SK-N-SH (cell line): ENCODE measurements around the gene GATA3. TPM values are rescaled to one million over a fixed set of nuclear protein-coding genes. Genes with fewer than 3 reads are reported as not detected.

Experiments used
- CTCF ChIA-PET: fragments of 300-600, 350-600 bp; formaldehyde crosslinking; extraction: SDS; loops from one replicate; lab custom pipeline; 2021; lab: Yijun Ruan, JAX
- POLR2A ChIA-PET: fragments of 350-600 bp; sonication (Branson Sonifier 250); formaldehyde crosslinking; extraction: SDS; loops from one replicate; lab custom pipeline; 2020; ENCODE audit warnings: antibody characterized with exemption, inconsistent platforms; lab: Yijun Ruan, JAX
- DNase-seq: peaks from one replicate; pipeline ENCODE4 v3.0.0; 2012
- H2AFZ ChIP-seq: fragments of 200-600 bp; sonication (generic); 2 replicates; pipeline ENCODE4 v1.8.1; 2016; ENCODE audit warnings: antibody characterized with exemption, mild to moderate bottlenecking, low read depth
- H3F3A ChIP-seq: fragments of 200-600 bp; sonication (generic); replicated peaks from 2 replicates; pipeline ENCODE3; 2016; ENCODE audit warnings: antibody characterized with exemption, mild to moderate bottlenecking; ENCODE audit not compliant: insufficient read depth
- H3K27ac ChIP-seq, 2 experiments: fragments of 200-500 bp in 1 of 2; fragments of 200-600 bp in 1 of 2; sonication (Bioruptor generic) in 1 of 2; sonication (generic), shearing (Covaris generic) in 1 of 2; 2 replicates each; pipeline versions ENCODE4 v1.5.1 to v1.6.1; 2014 to 2016; ENCODE audit warnings: low read depth in 2 of 2, inconsistent platforms in 1 of 2, low read length in 1 of 2, mild to moderate bottlenecking in 1 of 2, mixed read lengths in 1 of 2
- H3K27me3 ChIP-seq: fragments of 200-600 bp; sonication (generic), shearing (Covaris generic); 2 replicates; pipeline ENCODE4 v1.6.1; 2016; ENCODE audit warnings: mixed run types; ENCODE audit not compliant: insufficient read depth
- H3K36me3 ChIP-seq, 2 experiments: fragments of 200-500 bp in 1 of 2; fragments of 200-600 bp in 1 of 2; sonication (Bioruptor generic) in 1 of 2; sonication (generic) in 1 of 2; replicated peaks in 1 of 2; 2 replicates each; pipeline versions ENCODE3 to v1.5.1; 2014 to 2016; ENCODE audit warnings: low read length in 1 of 2, mild to moderate bottlenecking in 1 of 2; ENCODE audit not compliant: insufficient read depth in 2 of 2, control insufficient read depth in 1 of 2
- H3K4me1 ChIP-seq, 2 experiments: fragments of 200-500 bp in 1 of 2; fragments of 200-600 bp in 1 of 2; sonication (Bioruptor generic) in 1 of 2; sonication (generic), shearing (Covaris generic) in 1 of 2; 2 replicates each; pipeline versions ENCODE4 v1.5.1 to v1.6.1; 2014 to 2016; ENCODE audit warnings: low read depth in 1 of 2, low read length in 1 of 2, mixed run types in 1 of 2; ENCODE audit not compliant: insufficient read depth in 2 of 2, control insufficient read depth in 1 of 2
- H3K4me2 ChIP-seq: fragments of 200-600 bp; sonication (generic), shearing (Covaris generic); 2 replicates; pipeline ENCODE4 v1.6.1; 2017; ENCODE audit warnings: mixed run types
- H3K4me3 ChIP-seq, 2 experiments: fragments of 200-500 bp in 1 of 2; fragments of 200-600 bp in 1 of 2; sonication (Bioruptor generic) in 1 of 2; sonication (generic), shearing (Covaris generic) in 1 of 2; 2 replicates each; pipeline versions ENCODE4 v1.5.1 to v1.8.1; 2014 to 2016; ENCODE audit warnings: low read depth in 2 of 2, inconsistent platforms in 1 of 2, low read length in 1 of 2, mild to moderate bottlenecking in 1 of 2, mixed read lengths in 1 of 2, moderate library complexity in 1 of 2
- H3K79me2 ChIP-seq: fragments of 200-600 bp; sonication (generic); 2 replicates; pipeline ENCODE4 v1.8.1; 2017; ENCODE audit warnings: mild to moderate bottlenecking; ENCODE audit not compliant: insufficient read depth
- H3K9ac ChIP-seq: fragments of 200-600 bp; sonication (generic); 2 replicates; pipeline ENCODE4 v1.6.1; 2017; ENCODE audit warnings: mixed run types
- H3K9me2 ChIP-seq: fragments of 200-600 bp; sonication (generic); 2 replicates; pipeline ENCODE4 v1.6.1; 2017; ENCODE audit warnings: mixed run types
- H3K9me3 ChIP-seq: fragments of 200-600 bp; sonication (generic); 2 replicates; pipeline ENCODE4 v1.6.1; 2017; ENCODE audit warnings: mixed run types, mild to moderate bottlenecking, moderate library complexity
- H4K20me1 ChIP-seq: fragments of 200-600 bp; sonication (generic); 2 replicates; pipeline ENCODE4 v1.6.1; 2017; ENCODE audit warnings: mild to moderate bottlenecking, mixed run types; ENCODE audit not compliant: insufficient read depth
- CHD2 ChIP-seq: fragments of 150-350 bp; IDR thresholded peaks from 2 replicates; pipeline ENCODE4 v1.6.1; 2018; ENCODE audit warnings: low read length; ENCODE audit not compliant: partially characterized antibody
- ELF1 ChIP-seq: IDR thresholded peaks from 2 replicates; pipeline ENCODE4 v1.4.0; 2012
- FOXJ3 ChIP-seq: sonication (generic); formaldehyde crosslinking; IDR thresholded peaks from 2 replicates; pipeline ENCODE4 v1.5.1; 2020; ENCODE audit warnings: mild to moderate bottlenecking, missing genetic modification reagents
- JUND ChIP-seq: IDR thresholded peaks from 2 replicates; pipeline ENCODE4 v1.4.0; 2012
- MEF2A ChIP-seq: IDR thresholded peaks from 2 replicates; pipeline ENCODE4 v1.4.0; 2012; ENCODE audit warnings: low read depth, borderline replicate concordance
- MXI1 ChIP-seq: IDR thresholded peaks from 2 replicates; pipeline ENCODE4 v1.6.1; 2012; ENCODE audit warnings: mild to moderate bottlenecking, low read depth, low read length, improper control_type of control experiment
- POLR2AphosphoS5 ChIP-seq: IDR thresholded peaks from 2 replicates; pipeline ENCODE4 v1.6.1; 2012; ENCODE audit warnings: low read depth, low read length
- RAD21 ChIP-seq: IDR thresholded peaks from 2 replicates; pipeline ENCODE4 v1.6.1; 2012; ENCODE audit warnings: mild to moderate bottlenecking, low read length
- SMC3 ChIP-seq: IDR thresholded peaks from 2 replicates; pipeline ENCODE4 v1.6.1; 2012; ENCODE audit warnings: low read depth, low read length, improper control_type of control experiment
- TCF12 ChIP-seq: IDR thresholded peaks from 2 replicates; pipeline ENCODE4 v1.4.0; 2012
- TEAD4 ChIP-seq: IDR thresholded peaks from 2 replicates; pipeline ENCODE4 v1.4.0; 2012; ENCODE audit warnings: mild to moderate bottlenecking, borderline replicate concordance; ENCODE audit not compliant: insufficient read depth
- YY1 ChIP-seq: IDR thresholded peaks from 2 replicates; pipeline ENCODE4 v1.4.0; 2012; ENCODE audit warnings: low read depth, mild to moderate bottlenecking
- WGBS: methylation state at CpG from one replicate; pipeline ENCODE4 v1.1.6; 2017; ENCODE audit warnings: low lambda C conversion rate; 5-methylcytosine and 5-hydroxymethylcytosine counted together
- polyA plus RNA-seq, 3 experiments: library from polyadenylated mRNA; depleted of rRNA; stranded (reverse); fragments of >200 nt; gene quantifications; 2 replicates each; pipeline ENCODE4 v1.2.3, GENCODE V29; 2012
- TF ChIP-seq, protein P1 (sequence below): IDR thresholded peaks from 2 replicates; pipeline ENCODE4 v1.4.0; 2012; ENCODE audit warnings: low read depth, borderline replicate concordance
- TF ChIP-seq, protein P2 (sequence below): IDR thresholded peaks from 2 replicates; pipeline ENCODE4 v1.6.1; 2012; ENCODE audit warnings: mild to moderate bottlenecking, low read depth, low read length, moderate library complexity
- TF ChIP-seq, protein P3 (sequence below): IDR thresholded peaks from 2 replicates; pipeline ENCODE4; 2012

Gene GATA3
- polyA plus RNA-seq, 1 of the 3 experiments (the other 2 are of a cell fraction): 14.3 TPM

DNA sequence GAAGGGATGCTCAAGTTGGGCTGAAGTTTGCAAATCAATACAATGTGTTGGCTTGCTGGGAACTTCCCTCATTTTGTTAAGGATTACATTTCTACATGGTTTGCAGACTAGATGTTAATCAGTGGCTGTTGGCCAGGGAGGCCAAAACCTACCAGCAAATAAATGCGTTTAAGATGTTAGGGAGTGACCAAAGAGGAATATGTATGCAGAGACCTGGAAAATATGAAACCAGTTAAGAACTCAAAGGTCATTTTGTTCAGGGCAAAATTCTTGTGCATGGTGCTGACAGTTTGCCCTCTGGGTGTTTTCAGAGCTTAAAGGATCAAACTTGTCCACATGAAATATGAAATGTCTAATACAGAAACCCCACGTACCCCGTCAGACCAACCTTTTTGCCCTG lies 30.3 kb downstream of the GATA3 start:
- Histone ChIP-seq H3F3A (no peaks in the 10 kb centered on the region), H3K36me3 (peaks cover 0 to 6% of the 10 kb centered on the region in 2 experiments), H4K20me1 (no peaks in the 10 kb centered on the region), H2AFZ (no peak overlapping the region), H3K9me2 (no peaks in the 10 kb centered on the region), H3K4me1 (peaks cover 0 to 2% of the 10 kb centered on the region in 2 experiments; a peak in 1 of 4 replicates), H3K79me2 (no peaks in the 10 kb centered on the region), H3K4me3 (no peak overlapping the region), H3K4me2 (no peak overlapping the region)
- CTCF ChIA-PET: no interaction called here
- 60% methylated on average over 3 of the region's 3 CpGs for WGBS
- no peak for DNase-seq
- POLR2A ChIA-PET: no interaction called here
- no peak for TF ChIP-seq ELF1
- peak; percentile 36; the same call in 1 of the 2 replicates for TF ChIP-seq TCF12
- TF ChIP-seq, all 33 proteins: peak for 1
- Histone ChIP-seq H3K27me3 (no peaks in the 10 kb centered on the region), H3K27ac (no peak overlapping the region), H3K9me3 (no peaks in the 10 kb centered on the region), H3K9ac (no peak overlapping the region)

DNA sequence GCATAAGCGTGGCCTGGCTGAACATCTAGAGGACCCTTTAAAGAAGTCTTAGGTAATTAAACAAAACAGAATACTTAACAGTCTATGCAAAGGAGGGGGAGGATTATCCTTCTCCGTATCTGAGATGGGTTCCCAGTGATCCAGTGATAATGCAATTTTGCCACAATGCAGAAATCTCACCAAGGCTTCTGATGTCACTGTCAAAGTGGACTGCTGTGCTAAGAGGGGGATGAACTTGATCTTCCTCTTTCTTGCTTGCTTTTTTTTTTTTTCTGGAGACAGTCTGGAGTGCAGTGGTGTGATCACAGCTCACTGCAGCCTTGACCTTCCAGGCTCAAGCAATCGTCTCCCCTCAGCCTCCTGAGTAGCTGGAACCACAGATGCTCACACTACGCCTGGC lies 30.8 kb downstream of the GATA3 start:
- no peaks in the 10 kb centered on the region for H4K20me1 ChIP-seq
- H3K9ac ChIP-seq: no peak overlapping the region
- H3K4me1 ChIP-seq: peaks cover 0 to 2% of the 10 kb centered on the region in 2 experiments; a peak in 1 of 4 replicates
- H3F3A ChIP-seq: no peaks in the 10 kb centered on the region
- peaks cover 0 to 6% of the 10 kb centered on the region in 2 experiments for H3K36me3 ChIP-seq
- no peak overlapping the region for H2AFZ ChIP-seq
- CTCF ChIA-PET: no interaction called here
- WGBS: 92% methylated on average over 4 of the region's 4 CpGs
- DNase-seq: no peak
- no peaks in the 10 kb centered on the region for H3K9me2 ChIP-seq
- no peak overlapping the region for H3K4me2 ChIP-seq
- POLR2A ChIA-PET: no interaction called here
- H3K9me3 ChIP-seq: no peaks in the 10 kb centered on the region
- H3K27ac ChIP-seq: no peak overlapping the region
- no peak for TF ChIP-seq TEAD4
- no peak for TF ChIP-seq RAD21
- no peak for TF ChIP-seq POLR2AphosphoS5
- H3K4me3 ChIP-seq: no peak overlapping the region
- H3K79me2 ChIP-seq: no peaks in the 10 kb centered on the region
- H3K27me3 ChIP-seq: no peaks in the 10 kb centered on the region

DNA sequence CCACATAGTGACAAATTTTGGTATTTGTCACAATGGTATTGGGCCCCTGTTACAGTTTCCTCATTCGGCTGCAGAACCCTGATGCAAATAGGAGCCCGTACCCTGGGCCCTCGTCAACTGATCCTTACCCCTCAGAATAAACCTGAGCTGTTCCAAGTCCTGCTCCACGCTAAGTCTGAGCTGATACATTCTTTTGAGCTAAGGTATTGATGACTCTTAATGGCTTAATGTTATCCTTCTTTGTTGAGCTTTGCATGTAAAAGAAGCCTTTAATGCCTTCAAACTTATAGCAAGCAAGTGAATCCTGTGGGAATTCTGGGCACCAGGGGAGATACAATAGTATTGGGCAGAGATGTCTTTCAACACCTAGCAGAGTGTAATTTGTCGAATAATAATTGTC lies 31.8 kb downstream of the GATA3 start:
- no peaks in the 10 kb centered on the region for H3K27me3 ChIP-seq
- H3K4me3 ChIP-seq: no peak overlapping the region
- no peak overlapping the region for H3K9ac ChIP-seq
- POLR2A ChIA-PET: interaction anchor here (0.5 to 1.1 kb wide), 4 partner anchors 8 to 22 kb away, joined by 3 to 10 read pairs (median 4); no protein-coding TSS in a partner anchor
- H3K4me1 ChIP-seq: peaks cover 0 to 2% of the 10 kb centered on the region in 2 experiments; a peak in 1 of 4 replicates
- no peaks in the 10 kb centered on the region for H4K20me1 ChIP-seq
- CTCF ChIA-PET: interaction anchor here (0.7 kb wide), 1 partner anchor 12 kb away, joined by 3 read pairs; no protein-coding TSS in a partner anchor
- TF ChIP-seq FOXJ3 (no peak), ELF1 (no peak), YY1 (no peak), MEF2A (no peak), SMC3 (no peak), JUND (no peak), MXI1 (no peak), TEAD4 (no peak), CHD2 (no peak)
- TF ChIP-seq, protein P1, sequence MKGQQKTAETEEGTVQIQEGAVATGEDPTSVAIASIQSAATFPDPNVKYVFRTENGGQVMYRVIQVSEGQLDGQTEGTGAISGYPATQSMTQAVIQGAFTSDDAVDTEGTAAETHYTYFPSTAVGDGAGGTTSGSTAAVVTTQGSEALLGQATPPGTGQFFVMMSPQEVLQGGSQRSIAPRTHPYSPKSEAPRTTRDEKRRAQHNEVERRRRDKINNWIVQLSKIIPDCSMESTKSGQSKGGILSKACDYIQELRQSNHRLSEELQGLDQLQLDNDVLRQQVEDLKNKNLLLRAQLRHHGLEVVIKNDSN: no peak
- TF ChIP-seq, protein P2, sequence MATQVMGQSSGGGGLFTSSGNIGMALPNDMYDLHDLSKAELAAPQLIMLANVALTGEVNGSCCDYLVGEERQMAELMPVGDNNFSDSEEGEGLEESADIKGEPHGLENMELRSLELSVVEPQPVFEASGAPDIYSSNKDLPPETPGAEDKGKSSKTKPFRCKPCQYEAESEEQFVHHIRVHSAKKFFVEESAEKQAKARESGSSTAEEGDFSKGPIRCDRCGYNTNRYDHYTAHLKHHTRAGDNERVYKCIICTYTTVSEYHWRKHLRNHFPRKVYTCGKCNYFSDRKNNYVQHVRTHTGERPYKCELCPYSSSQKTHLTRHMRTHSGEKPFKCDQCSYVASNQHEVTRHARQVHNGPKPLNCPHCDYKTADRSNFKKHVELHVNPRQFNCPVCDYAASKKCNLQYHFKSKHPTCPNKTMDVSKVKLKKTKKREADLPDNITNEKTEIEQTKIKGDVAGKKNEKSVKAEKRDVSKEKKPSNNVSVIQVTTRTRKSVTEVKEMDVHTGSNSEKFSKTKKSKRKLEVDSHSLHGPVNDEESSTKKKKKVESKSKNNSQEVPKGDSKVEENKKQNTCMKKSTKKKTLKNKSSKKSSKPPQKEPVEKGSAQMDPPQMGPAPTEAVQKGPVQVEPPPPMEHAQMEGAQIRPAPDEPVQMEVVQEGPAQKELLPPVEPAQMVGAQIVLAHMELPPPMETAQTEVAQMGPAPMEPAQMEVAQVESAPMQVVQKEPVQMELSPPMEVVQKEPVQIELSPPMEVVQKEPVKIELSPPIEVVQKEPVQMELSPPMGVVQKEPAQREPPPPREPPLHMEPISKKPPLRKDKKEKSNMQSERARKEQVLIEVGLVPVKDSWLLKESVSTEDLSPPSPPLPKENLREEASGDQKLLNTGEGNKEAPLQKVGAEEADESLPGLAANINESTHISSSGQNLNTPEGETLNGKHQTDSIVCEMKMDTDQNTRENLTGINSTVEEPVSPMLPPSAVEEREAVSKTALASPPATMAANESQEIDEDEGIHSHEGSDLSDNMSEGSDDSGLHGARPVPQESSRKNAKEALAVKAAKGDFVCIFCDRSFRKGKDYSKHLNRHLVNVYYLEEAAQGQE: no peak
- TF ChIP-seq, protein P3, sequence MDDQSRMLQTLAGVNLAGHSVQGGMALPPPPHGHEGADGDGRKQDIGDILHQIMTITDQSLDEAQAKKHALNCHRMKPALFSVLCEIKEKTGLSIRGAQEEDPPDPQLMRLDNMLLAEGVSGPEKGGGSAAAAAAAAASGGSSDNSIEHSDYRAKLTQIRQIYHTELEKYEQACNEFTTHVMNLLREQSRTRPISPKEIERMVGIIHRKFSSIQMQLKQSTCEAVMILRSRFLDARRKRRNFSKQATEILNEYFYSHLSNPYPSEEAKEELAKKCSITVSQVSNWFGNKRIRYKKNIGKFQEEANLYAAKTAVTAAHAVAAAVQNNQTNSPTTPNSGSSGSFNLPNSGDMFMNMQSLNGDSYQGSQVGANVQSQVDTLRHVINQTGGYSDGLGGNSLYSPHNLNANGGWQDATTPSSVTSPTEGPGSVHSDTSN: no peak
- no peak for DNase-seq
- H3K4me2 ChIP-seq: no peak overlapping the region
- no peaks in the 10 kb centered on the region for H3K79me2 ChIP-seq
- H3K27ac ChIP-seq: no peak overlapping the region
- WGBS: 89% methylated on average over 5 of the region's 5 CpGs
- peaks cover 0 to under 1% of the 10 kb centered on the region in 2 experiments for H3K36me3 ChIP-seq
- no peaks in the 10 kb centered on the region for H3K9me3 ChIP-seq
- H3F3A ChIP-seq: no peaks in the 10 kb centered on the region
- no peaks in the 10 kb centered on the region for H3K9me2 ChIP-seq
- no peak overlapping the region for H2AFZ ChIP-seq
